IPS DF 6.9 (cell line): ENCODE results near the gene TP53.
A peak's percentile ranks its signal among the peaks of the same experiment; 100 is the strongest.
"Not testable (repeated sequence)": the region's sequence is repeated elsewhere in the genome, so short reads cannot be mapped to it uniquely, and the experiment has no call there.

ENCODE experiments used
- DNase-seq: peaks from one replicate; pipeline ENCODE4 v3.0.0-alpha.2; 2013; ENCODE audit warnings: low read depth, low spot score
- H3K27ac ChIP-seq: one replicate; pipeline ENCODE4 v1.5.1; 2013; ENCODE audit warnings: low read length, control low read depth
- H3K27me3 ChIP-seq: 2 replicates; pipeline ENCODE4 v1.6.1; 2013; ENCODE audit warnings: mild to moderate bottlenecking, low read length; ENCODE audit not compliant: control insufficient read depth, insufficient read depth
- H3K36me3 ChIP-seq: 2 replicates; pipeline ENCODE4 v1.6.1; 2013; ENCODE audit warnings: low read length; ENCODE audit not compliant: control insufficient read depth, insufficient read depth
- H3K4me1 ChIP-seq: 2 replicates; pipeline ENCODE4 v1.6.1; 2013; ENCODE audit warnings: low read length; ENCODE audit not compliant: control insufficient read depth, insufficient read depth
- H3K4me3 ChIP-seq: 2 replicates; pipeline ENCODE4 v1.5.1; 2013; ENCODE audit warnings: mild to moderate bottlenecking, low read length
- H3K9me3 ChIP-seq: 2 replicates; pipeline ENCODE4 v1.6.1; 2013; ENCODE audit warnings: low read length, inconsistent platforms; ENCODE audit not compliant: control insufficient read depth, insufficient read depth
- WGBS: extraction: QIAGEN DNeasy Blood & Tissue Kit; methylation state at CpG from one replicate; pipeline ENCODE4 v1.1.7; 2013; ENCODE audit warnings: mixed read lengths, missing lambda C conversion rate; ENCODE audit not compliant: insufficient read length, insufficient coverage; 5-methylcytosine and 5-hydroxymethylcytosine counted together

Gene TP53

GRCh38 chr17:7629939-7630571, 57.2 kb downstream of the TP53 start, which contains the start of gene SHBG:
SHBG (plus strand) TSS chr17:7630135; CDS start chr17:7630173, 38 bp downstream.
- no peaks in the 10 kb centered on the region for H3K36me3 ChIP-seq
- H3K4me3 ChIP-seq = no peak within 1 kb of the TSS
- no peak within 1 kb of the TSS for H3K27ac ChIP-seq
- H3K9me3 ChIP-seq = no peaks in the 10 kb centered on the region
- no CpG with 5 or more reads among the region's 13 CpGs for WGBS
- no peak for DNase-seq
- H3K27me3 ChIP-seq = no peaks in the 10 kb centered on the region
- H3K4me1 ChIP-seq = peaks cover 5% of the 10 kb centered on the region; the same call in 1 of the 2 replicates

GRCh38 chr17:7627250-7628121, 59.8 kb downstream of the TP53 start, which contains the start of gene SAT2:
SAT2 (minus strand) TSS chr17:7627821; CDS start chr17:7627635, 186 bp downstream.
- Histone ChIP-seq H3K36me3 (no peaks in the 10 kb centered on the region), H3K4me3 (peak within 1 kb of the TSS; percentile 84), H3K4me1 (no peaks in the 10 kb centered on the region), H3K27me3 (no peaks in the 10 kb centered on the region), H3K27ac (no peak within 1 kb of the TSS), H3K9me3 (no peaks in the 10 kb centered on the region)
- WGBS = no CpG with 5 or more reads among the region's 54 CpGs
- peak; percentile 91 for DNase-seq

GRCh38 chr17:7626956-7627249, 60.4 kb downstream of the TP53 start:
- WGBS = no CpG with 5 or more reads among the region's 6 CpGs
- no peak for DNase-seq
- no peaks in the 10 kb centered on the region for H3K36me3 ChIP-seq
- no peak overlapping the region for H3K27ac ChIP-seq
- H3K27me3 ChIP-seq = no peaks in the 10 kb centered on the region
- no peaks in the 10 kb centered on the region for H3K9me3 ChIP-seq
- no peaks in the 10 kb centered on the region for H3K4me1 ChIP-seq
- peak overlapping the region; percentile 84; the same call in 1 of the 2 replicates for H3K4me3 ChIP-seq

- no peaks in the 10 kb centered on the region for H3K27me3 ChIP-seq
- no peaks in the 10 kb centered on the region for H3K4me1 ChIP-seq
- H3K36me3 ChIP-seq = no peaks in the 10 kb centered on the region
- H3K27ac ChIP-seq = no peak overlapping the region
- no peak overlapping the region for H3K4me3 ChIP-seq
- no peaks in the 10 kb centered on the region for H3K9me3 ChIP-seq
- WGBS = no CpG with 5 or more reads among the region's 7 CpGs
- no peak for DNase-seq
Observed at GRCh38 chr17:7626307-7626706, 61.0 kb downstream of the TP53 start.

- H3K27me3 ChIP-seq, H3K9me3 ChIP-seq, H3K27ac ChIP-seq, H3K4me1 ChIP-seq, H3K36me3 ChIP-seq, H3K4me3 ChIP-seq, DNase-seq: not testable (repeated sequence)
- WGBS = no CpG with 5 or more reads among the region's 16 CpGs
Observed at GRCh38 chr17:7625749-7626148, 61.5 kb downstream of the TP53 start.

GRCh38 chr17:7623661-7624060, 63.6 kb downstream of the TP53 start:
- H3K4me1 ChIP-seq = no peaks in the 10 kb centered on the region
- no peaks in the 10 kb centered on the region for H3K9me3 ChIP-seq
- no peak overlapping the region for H3K27ac ChIP-seq
- H3K27me3 ChIP-seq = no peaks in the 10 kb centered on the region
- no peak overlapping the region for H3K4me3 ChIP-seq
- WGBS = no CpG with 5 or more reads among the region's 5 CpGs
- DNase-seq = no peak
- H3K36me3 ChIP-seq = no peaks in the 10 kb centered on the region

GRCh38 chr17:7620835-7621234, 66.5 kb downstream of the TP53 start:
- no peak overlapping the region for H3K27ac ChIP-seq
- H3K36me3 ChIP-seq = no peaks in the 10 kb centered on the region
- DNase-seq = no peak
- WGBS = no CpG with 5 or more reads among the region's 8 CpGs
- no peaks in the 10 kb centered on the region for H3K4me1 ChIP-seq
- no peaks in the 10 kb centered on the region for H3K9me3 ChIP-seq
- no peaks in the 10 kb centered on the region for H3K27me3 ChIP-seq
- H3K4me3 ChIP-seq = no peak overlapping the region

- peaks cover under 1% of the 10 kb centered on the region; the same call in 1 of the 2 replicates for H3K4me1 ChIP-seq
- no peak overlapping the region for H3K27ac ChIP-seq
- no peaks in the 10 kb centered on the region for H3K36me3 ChIP-seq
- no peaks in the 10 kb centered on the region for H3K9me3 ChIP-seq
- no CpG with 5 or more reads among the region's 5 CpGs for WGBS
- H3K4me3 ChIP-seq = no peak overlapping the region
- no peak for DNase-seq
- H3K27me3 ChIP-seq = no peaks in the 10 kb centered on the region
Observed at GRCh38 chr17:7618608-7619007, 68.7 kb downstream of the TP53 start.
